OCI-LY3 (cell line): ENCODE measurements around the gene CAMK1D.

Source experiments
- H2AFZ ChIP-seq: fragments of 200-600, 300-600 bp; shearing (Covaris generic); 2 replicates; pipeline ENCODE4 v1.6.0; 2014; ENCODE audit warnings: antibody characterized with exemption, low read depth, low read length
- H3K27ac ChIP-seq: fragments of 200-600, 300-600 bp; sonication (generic); 2 replicates; pipeline ENCODE4 v1.5.1; 2014; ENCODE audit warnings: mild to moderate bottlenecking, low read length, moderate library complexity, mixed read lengths
- H3K27me3 ChIP-seq: fragments of 200-600, 300-600 bp; sonication (generic); 2 replicates; pipeline ENCODE4 v1.6.1; 2014; ENCODE audit warnings: low read depth, low read length, mixed read lengths
- H3K36me3 ChIP-seq: fragments of 200-600, 300-600 bp; sonication (generic); replicated peaks from 2 replicates; pipeline ENCODE3; 2014; ENCODE audit warnings: low read depth, low read length, mixed read lengths
- H3K4me1 ChIP-seq: fragments of 300-600, 200-600 bp; sonication (generic); 2 replicates; pipeline ENCODE4 v1.6.1; 2014; ENCODE audit warnings: low read length, mixed read lengths
- H3K4me2 ChIP-seq: fragments of 200-600, 300-600 bp; sonication (generic); 2 replicates; pipeline ENCODE4 v1.6.1; 2014; ENCODE audit warnings: low read length, mixed read lengths
- H3K4me3 ChIP-seq: fragments of 300-600, 200-600 bp; sonication (generic); 2 replicates; pipeline ENCODE4 v1.5.1; 2014; ENCODE audit warnings: antibody characterized with exemption, mild to moderate bottlenecking, low read length, moderate library complexity
- H3K79me2 ChIP-seq: fragments of 300-600, 200-600 bp; shearing (Covaris generic); 2 replicates; pipeline ENCODE4 v1.6.1; 2014; ENCODE audit warnings: mild to moderate bottlenecking, low read length, mixed read lengths
- H3K9ac ChIP-seq: fragments of 300-600, 200-600 bp; shearing (Covaris generic); 2 replicates; pipeline ENCODE4 v1.6.0; 2014; ENCODE audit warnings: mild to moderate bottlenecking, low read length, moderate library complexity
- H3K9me3 ChIP-seq: fragments of 200-600, 300-600 bp; shearing (Covaris generic); 2 replicates; pipeline ENCODE4 v1.6.1; 2014; ENCODE audit warnings: low read length, mixed read lengths; ENCODE audit not compliant: insufficient read depth
- H4K20me1 ChIP-seq: fragments of 200-600, 300-600 bp; sonication (generic); 2 replicates; pipeline ENCODE4 v1.6.1; 2016; ENCODE audit warnings: low read length, mixed read lengths; ENCODE audit not compliant: insufficient read depth
- EZH2phosphoT487 ChIP-seq: fragments of 200-600 bp; shearing (Covaris generic); IDR thresholded peaks from 2 replicates; pipeline ENCODE4 v1.6.1; 2018; ENCODE audit warnings: antibody characterized with exemption, mixed run types, low read depth
- TF ChIP-seq, protein P1 (sequence below): fragments of 200-600, 300-600 bp; sonication (generic); IDR thresholded peaks from 2 replicates; pipeline ENCODE4 v1.5.1; 2014; ENCODE audit warnings: antibody characterized with exemption, low read length, low read depth

The CAMK1D gene

DNA sequence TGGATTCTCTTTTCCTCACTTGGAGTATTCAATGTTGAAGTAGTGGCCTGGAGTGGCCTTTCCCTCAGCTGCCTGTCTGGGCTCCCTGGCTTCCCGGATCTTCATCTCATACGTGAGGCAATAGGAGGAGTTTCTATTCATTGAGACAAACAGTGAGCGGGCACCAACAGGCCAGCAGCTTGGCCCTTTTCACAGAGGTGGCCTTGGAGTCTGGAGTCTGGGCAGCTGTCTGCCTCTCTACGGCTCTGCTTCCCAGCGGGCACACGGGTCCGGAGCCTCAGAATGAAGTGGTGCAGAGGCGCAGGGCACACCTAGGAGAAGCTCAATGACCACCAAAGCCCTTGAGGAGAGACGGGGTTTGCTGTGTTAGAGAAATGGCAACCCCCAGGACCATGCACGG lies 482.7 kb downstream of the CAMK1D start:
- no peaks in the 10 kb centered on the region for H3K79me2 ChIP-seq
- H3K9me3 ChIP-seq = no peaks in the 10 kb centered on the region
- no peaks in the 10 kb centered on the region for H4K20me1 ChIP-seq
- H3K27me3 ChIP-seq = no peaks in the 10 kb centered on the region
- H3K4me1 ChIP-seq = no peaks in the 10 kb centered on the region
- no peak overlapping the region for H3K4me3 ChIP-seq
- TF ChIP-seq EZH2phosphoT487 = no peak
- TF ChIP-seq, protein P1, sequence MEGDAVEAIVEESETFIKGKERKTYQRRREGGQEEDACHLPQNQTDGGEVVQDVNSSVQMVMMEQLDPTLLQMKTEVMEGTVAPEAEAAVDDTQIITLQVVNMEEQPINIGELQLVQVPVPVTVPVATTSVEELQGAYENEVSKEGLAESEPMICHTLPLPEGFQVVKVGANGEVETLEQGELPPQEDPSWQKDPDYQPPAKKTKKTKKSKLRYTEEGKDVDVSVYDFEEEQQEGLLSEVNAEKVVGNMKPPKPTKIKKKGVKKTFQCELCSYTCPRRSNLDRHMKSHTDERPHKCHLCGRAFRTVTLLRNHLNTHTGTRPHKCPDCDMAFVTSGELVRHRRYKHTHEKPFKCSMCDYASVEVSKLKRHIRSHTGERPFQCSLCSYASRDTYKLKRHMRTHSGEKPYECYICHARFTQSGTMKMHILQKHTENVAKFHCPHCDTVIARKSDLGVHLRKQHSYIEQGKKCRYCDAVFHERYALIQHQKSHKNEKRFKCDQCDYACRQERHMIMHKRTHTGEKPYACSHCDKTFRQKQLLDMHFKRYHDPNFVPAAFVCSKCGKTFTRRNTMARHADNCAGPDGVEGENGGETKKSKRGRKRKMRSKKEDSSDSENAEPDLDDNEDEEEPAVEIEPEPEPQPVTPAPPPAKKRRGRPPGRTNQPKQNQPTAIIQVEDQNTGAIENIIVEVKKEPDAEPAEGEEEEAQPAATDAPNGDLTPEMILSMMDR = no peak
- no peak overlapping the region for H3K9ac ChIP-seq
- H3K36me3 ChIP-seq = peaks cover 5% of the 10 kb centered on the region
- H2AFZ ChIP-seq = no peak overlapping the region
- no peak overlapping the region for H3K4me2 ChIP-seq
- H3K27ac ChIP-seq = no peak overlapping the region

DNA sequence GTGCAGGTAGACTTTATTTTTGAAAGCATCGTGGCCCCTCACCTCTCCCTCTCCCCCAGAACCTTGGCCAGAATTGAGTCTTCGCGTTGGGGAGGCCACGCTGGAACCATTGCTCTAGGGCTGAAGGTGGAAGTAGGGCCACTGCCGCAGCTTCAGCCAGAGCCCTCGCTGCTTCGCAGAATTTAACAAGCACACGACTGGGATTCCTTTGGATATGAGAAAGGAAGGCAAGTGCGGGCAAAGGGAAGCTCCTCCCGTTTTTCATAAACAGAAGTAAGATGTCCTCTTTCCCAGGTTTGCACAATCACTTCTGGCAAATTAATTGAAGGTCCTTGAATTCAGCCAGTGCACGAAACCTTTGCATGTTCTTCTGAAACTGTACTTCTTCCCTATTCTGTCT lies 484.1 kb downstream of the CAMK1D start:
- Histone ChIP-seq H3K27ac (no peak overlapping the region), H3K27me3 (no peaks in the 10 kb centered on the region), H3K4me2 (no peak overlapping the region), H3K9ac (no peak overlapping the region), H4K20me1 (no peaks in the 10 kb centered on the region), H2AFZ (no peak overlapping the region), H3K36me3 (peaks cover 3% of the 10 kb centered on the region), H3K9me3 (no peaks in the 10 kb centered on the region), H3K4me1 (no peaks in the 10 kb centered on the region), H3K79me2 (no peaks in the 10 kb centered on the region), H3K4me3 (no peak overlapping the region)
- TF ChIP-seq EZH2phosphoT487 = no peak
- TF ChIP-seq, protein P1 = no peak

DNA sequence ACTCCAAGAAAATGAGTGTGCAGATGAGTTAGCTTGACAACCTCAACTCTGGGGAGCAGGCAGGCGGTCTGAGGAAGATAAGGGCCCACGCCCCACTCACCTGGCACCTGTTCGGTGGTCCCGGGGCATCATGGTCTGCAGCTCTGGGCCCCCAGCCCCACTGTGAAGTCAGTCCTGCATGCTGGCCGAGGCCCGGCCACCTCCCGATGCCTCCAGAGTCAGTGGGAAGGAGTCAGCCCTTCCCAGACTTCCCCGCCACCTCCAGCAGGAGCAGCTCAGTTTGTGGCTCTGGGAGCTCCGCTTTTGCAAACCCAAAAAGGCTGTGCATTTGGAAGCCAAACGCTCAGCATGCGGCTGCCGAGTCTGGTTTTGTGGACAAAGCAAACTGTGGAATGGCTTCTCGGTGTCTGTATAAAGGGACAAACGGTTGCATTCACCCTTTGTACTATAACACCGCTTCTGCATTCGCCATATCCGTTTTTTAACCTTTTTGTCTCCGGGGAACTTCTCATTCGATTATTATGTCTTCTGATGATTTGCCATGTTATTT lies 484.8 kb downstream of the CAMK1D start:
- no peak overlapping the region for H3K27ac ChIP-seq
- TF ChIP-seq EZH2phosphoT487 = no peak
- TF ChIP-seq, protein P1 = no peak
- H2AFZ ChIP-seq = no peak overlapping the region
- H3K79me2 ChIP-seq = no peaks in the 10 kb centered on the region
- no peaks in the 10 kb centered on the region for H4K20me1 ChIP-seq
- H3K4me3 ChIP-seq = no peak overlapping the region
- no peaks in the 10 kb centered on the region for H3K27me3 ChIP-seq
- no peak overlapping the region for H3K9ac ChIP-seq
- H3K4me1 ChIP-seq = no peaks in the 10 kb centered on the region
- H3K4me2 ChIP-seq = no peak overlapping the region
- no peaks in the 10 kb centered on the region for H3K36me3 ChIP-seq
- H3K9me3 ChIP-seq = no peaks in the 10 kb centered on the region

DNA sequence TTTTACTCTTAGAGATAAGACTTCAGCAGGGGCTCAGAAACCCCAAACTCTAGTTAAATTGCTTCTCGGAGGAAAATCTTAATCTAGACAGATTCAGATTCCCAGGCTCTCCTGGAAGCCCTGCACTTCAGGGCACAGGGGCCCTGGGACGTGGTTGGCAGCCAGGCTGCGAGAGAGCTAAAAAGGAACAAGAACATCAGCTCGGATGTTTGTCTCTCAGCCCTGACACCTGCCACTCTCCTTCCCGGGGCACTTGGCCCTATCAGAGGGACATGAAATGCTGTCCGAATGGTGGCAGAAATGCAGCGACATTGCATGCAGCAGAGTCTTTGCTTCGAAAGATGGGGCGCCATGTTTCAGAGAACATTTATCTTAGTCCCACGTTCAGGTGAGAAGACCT lies 485.4 kb downstream of the CAMK1D start:
- H3K27me3 ChIP-seq = no peaks in the 10 kb centered on the region
- no peak overlapping the region for H2AFZ ChIP-seq
- H3K79me2 ChIP-seq = no peaks in the 10 kb centered on the region
- H3K36me3 ChIP-seq = no peaks in the 10 kb centered on the region
- H3K27ac ChIP-seq = no peak overlapping the region
- no peaks in the 10 kb centered on the region for H3K9me3 ChIP-seq
- no peak overlapping the region for H3K4me3 ChIP-seq
- TF ChIP-seq, protein P1 = no peak
- TF ChIP-seq EZH2phosphoT487 = no peak
- no peak overlapping the region for H3K4me2 ChIP-seq
- no peak overlapping the region for H3K9ac ChIP-seq
- no peaks in the 10 kb centered on the region for H4K20me1 ChIP-seq
- no peaks in the 10 kb centered on the region for H3K4me1 ChIP-seq
